ENCODE measurements around the gene SF3B2.

SF3B2 gene

GRCh38 chr11:66007201-66007634 is 44.9 kb upstream of the SF3B2 start:
- TF ChIP-seq FOXP2 (optimal IDR thresholded peaks at IDR 0.05; ENCODE audit: borderline replicate concordance, extremely low read depth, extremely low read length, insufficient read depth) (no peak), POLR2AphosphoS5 (IDR thresholded peaks at IDR 0.05; ENCODE audit: low read depth, low read length) (no peak), SIN3A (IDR thresholded peaks at IDR 0.05; ENCODE audit: borderline replicate concordance, insufficient read depth, low read length) (no peak), TAF1 (IDR thresholded peaks at IDR 0.05; ENCODE audit: borderline replicate concordance, insufficient read depth, low read length) (no peak), REST (IDR thresholded peaks at IDR 0.05; ENCODE audit: insufficient read depth in 1 of 2, low read depth in 2 of 2, low read length in 2 of 2) (no peak)

- TF ChIP-seq REST (IDR thresholded peaks at IDR 0.05; ENCODE audit: insufficient read depth in 1 of 2, low read depth in 2 of 2, low read length in 2 of 2) = no peak
- TF ChIP-seq SIN3A (IDR thresholded peaks at IDR 0.05; ENCODE audit: borderline replicate concordance, insufficient read depth, low read length) = no peak
- TF ChIP-seq TAF1 (IDR thresholded peaks at IDR 0.05; ENCODE audit: borderline replicate concordance, insufficient read depth, low read length) = no peak
- no peak for TF ChIP-seq POLR2AphosphoS5 (IDR thresholded peaks at IDR 0.05; ENCODE audit: low read depth, low read length)
- no peak for TF ChIP-seq FOXP2 (optimal IDR thresholded peaks at IDR 0.05; ENCODE audit: borderline replicate concordance, extremely low read depth, extremely low read length, insufficient read depth)
Measured at GRCh38 chr11:66008095-66008467, 44.1 kb upstream of the SF3B2 start.

GRCh38 chr11:66008468-66009101 is 43.6 kb upstream of the SF3B2 start:
- TF ChIP-seq FOXP2 (optimal IDR thresholded peaks at IDR 0.05; ENCODE audit: borderline replicate concordance, extremely low read depth, extremely low read length, insufficient read depth) (no peak), SIN3A (IDR thresholded peaks at IDR 0.05; ENCODE audit: borderline replicate concordance, insufficient read depth, low read length) (no peak), REST (IDR thresholded peaks at IDR 0.05; ENCODE audit: insufficient read depth in 1 of 2, low read depth in 2 of 2, low read length in 2 of 2) (no peak), POLR2AphosphoS5 (IDR thresholded peaks at IDR 0.05; ENCODE audit: low read depth, low read length) (no peak), TAF1 (IDR thresholded peaks at IDR 0.05; ENCODE audit: borderline replicate concordance, insufficient read depth, low read length) (no peak)

GRCh38 chr11:66011239-66011784 is 40.9 kb upstream of the SF3B2 start:
- TF ChIP-seq POLR2AphosphoS5 (IDR thresholded peaks at IDR 0.05; ENCODE audit: low read depth, low read length) = no peak
- TF ChIP-seq TAF1 (IDR thresholded peaks at IDR 0.05; ENCODE audit: borderline replicate concordance, insufficient read depth, low read length) = no peak
- TF ChIP-seq SIN3A (IDR thresholded peaks at IDR 0.05; ENCODE audit: borderline replicate concordance, insufficient read depth, low read length) = no peak
- no peak for TF ChIP-seq FOXP2 (optimal IDR thresholded peaks at IDR 0.05; ENCODE audit: borderline replicate concordance, extremely low read depth, extremely low read length, insufficient read depth)
- TF ChIP-seq REST (IDR thresholded peaks at IDR 0.05; ENCODE audit: insufficient read depth in 1 of 2, low read depth in 2 of 2, low read length in 2 of 2) = no peak

Data from PFSK-1 (cell line).